Measurements from ENCODE around the gene PPP1R1C. TPM values are rescaled to one million over a fixed set of nuclear protein-coding genes. Genes with fewer than 3 reads are reported as not detected.

Gene PPP1R1C
- polyA plus RNA-seq, 4 donors: 1.5 to 3.3 (median 2.9) TPM

DNA sequence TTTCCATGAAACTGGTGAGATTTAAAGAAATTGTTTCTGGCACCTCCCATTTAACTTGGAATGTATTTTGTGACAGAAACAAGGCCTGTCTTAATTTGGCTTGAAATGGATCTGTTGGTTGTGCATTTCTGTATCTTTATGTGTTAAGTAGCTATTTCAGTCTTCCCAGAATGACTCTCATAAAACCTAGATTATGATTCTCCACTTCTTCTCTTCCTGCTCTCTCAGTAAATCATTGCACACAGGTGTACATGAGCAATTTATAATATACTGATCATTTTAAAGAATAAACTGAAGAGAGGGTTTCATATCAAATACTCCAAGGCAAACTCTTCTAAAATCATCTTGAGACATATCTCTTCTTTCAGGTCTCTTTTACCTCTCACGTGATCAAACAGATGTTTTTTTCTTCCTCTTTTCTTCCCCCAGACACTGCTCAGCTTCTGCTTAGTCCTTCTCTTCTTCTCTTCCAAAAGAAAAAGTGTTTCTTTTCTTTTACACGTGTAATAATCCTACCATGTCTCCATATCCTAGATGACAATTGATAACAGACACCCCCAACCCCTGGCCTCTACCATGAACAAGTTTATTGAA lies 112.0 kb downstream of the PPP1R1C start:
- DNase-seq (ENCODE audit: low read depth in 4 of 4, low spot score in 3 of 4): no peak

GRCh38 chr2:182098648-182099047 lies 113.0 kb downstream of the PPP1R1C start:
- DNase-seq (ENCODE audit: low read depth in 4 of 4, low spot score in 3 of 4): no peak

DNA sequence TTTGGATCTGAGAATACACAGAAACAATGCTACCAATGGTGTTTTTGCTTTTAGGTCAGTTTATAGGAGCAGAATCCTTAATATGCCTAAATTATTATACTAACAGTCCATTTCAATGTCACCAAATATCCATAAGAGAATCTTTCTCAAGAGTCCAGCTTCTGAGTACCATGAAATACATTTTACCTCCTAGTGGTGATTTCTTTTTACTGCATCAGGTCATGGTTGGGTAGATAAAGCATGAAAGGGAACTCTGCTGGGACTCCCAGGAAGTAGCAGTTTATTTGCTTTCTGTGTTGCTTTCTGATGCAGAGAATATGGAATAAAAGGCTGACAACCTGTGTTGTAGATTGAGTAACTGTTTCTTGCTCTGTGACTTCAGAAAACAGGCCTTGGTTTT lies 115.6 kb downstream of the PPP1R1C start:
- DNase-seq (ENCODE audit: low read depth in 4 of 4, low spot score in 3 of 4): no peak

DNA sequence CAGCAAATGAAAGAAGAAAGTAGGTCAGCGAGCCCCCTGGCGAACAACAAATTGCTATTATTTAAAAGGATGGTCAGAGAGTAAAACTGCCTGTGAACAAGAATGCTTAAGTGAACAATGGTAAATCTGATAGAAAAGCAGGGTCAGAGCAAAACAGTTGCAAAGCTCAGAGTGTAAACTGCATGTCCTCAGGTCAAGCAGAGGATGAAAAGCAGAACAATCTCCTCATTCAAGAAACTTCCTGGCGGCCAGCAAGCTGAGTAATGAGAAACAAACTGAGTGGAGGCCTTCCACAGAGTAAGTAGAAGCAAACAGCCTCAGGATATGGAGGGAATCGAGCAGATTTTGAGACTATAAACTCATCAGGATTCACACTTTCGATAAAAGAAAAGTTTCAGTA lies 117.9 kb downstream of the PPP1R1C start:
- DNase-seq (ENCODE audit: low read depth in 4 of 4, low spot score in 3 of 4): no peak

GRCh38 chr2:182110347-182110746 lies 124.7 kb downstream of the PPP1R1C start:
- DNase-seq (ENCODE audit: low read depth in 4 of 4, low spot score in 3 of 4): no peak

- DNase-seq (ENCODE audit: low read depth in 4 of 4, low spot score in 3 of 4): no peak
Measured at GRCh38 chr2:182113334-182113733, 127.7 kb downstream of the PPP1R1C start.

DNA sequence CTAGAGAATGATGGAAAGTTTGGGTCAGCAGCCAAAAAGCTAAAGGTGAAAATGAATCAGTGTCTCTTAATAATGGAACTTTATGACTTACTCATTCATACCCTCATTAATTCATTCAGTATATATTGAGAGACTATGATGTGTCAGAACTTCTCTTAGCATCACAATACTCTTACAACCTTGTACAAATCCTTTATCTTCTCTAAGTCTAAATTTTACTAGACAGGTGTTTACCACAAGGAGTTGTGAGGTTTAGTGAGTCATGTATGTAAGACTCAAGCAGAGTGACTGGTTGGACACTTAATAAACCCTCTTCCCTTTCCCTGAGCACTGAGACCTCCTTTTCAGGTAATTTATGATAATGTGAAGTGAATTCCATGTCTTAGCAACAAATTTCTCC lies 129.6 kb downstream of the PPP1R1C start:
- no peak for DNase-seq (ENCODE audit: low read depth in 4 of 4, low spot score in 3 of 4)

- DNase-seq (ENCODE audit: low read depth in 4 of 4, low spot score in 3 of 4): no peak
Measured at GRCh38 chr2:182116774-182117173, 131.1 kb downstream of the PPP1R1C start.

- no peak for DNase-seq (ENCODE audit: low read depth in 4 of 4, low spot score in 3 of 4)
Measured at GRCh38 chr2:182117196-182117595, 131.5 kb downstream of the PPP1R1C start.

DNA sequence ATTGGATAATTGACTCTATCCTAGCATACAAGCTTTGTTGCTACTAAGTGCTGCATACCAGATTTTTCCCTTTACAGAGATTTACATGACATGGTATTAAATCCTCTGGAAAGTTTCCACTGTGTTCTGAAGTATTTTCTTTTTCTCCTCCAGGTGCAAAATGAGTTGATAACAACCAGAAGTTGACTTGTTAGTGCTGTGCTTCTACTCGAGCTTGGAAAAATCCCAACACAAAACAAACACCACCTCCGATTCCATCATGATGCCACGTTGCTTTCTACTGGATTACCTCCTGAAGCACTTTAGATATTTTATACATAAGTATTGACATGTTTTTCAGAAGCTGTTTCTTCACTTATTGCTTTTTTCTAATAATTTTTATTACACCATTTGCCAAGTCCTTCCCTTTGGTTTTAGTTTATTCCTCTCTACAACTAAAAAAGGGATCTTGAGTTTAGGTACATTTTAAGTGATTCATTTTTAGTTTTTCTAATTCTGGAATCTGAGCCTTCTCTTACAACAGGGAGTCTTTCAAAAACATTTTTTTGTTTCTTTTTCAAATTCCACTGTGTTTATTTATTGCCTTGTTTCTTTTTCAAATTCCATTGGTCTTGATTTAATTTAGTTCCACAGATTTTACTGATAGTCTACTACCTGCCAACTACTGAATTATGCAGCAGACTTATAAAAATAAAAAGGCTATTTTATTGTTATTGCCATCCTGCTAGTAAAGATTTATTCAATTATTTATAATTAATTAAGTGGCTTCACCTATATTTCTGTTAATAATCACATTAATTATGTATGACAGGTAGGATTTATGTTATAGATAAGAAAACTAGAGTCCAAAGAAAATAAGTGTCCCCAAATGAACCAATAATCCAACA lies 143.4 kb downstream of the PPP1R1C start:
- peak in 1 of 4 donors; percentile 29 for DNase-seq (ENCODE audit: low read depth in 4 of 4, low spot score in 3 of 4)

- DNase-seq (ENCODE audit: low read depth in 4 of 4, low spot score in 3 of 4): no peak
Measured at GRCh38 chr2:182132605-182133004, 147.0 kb downstream of the PPP1R1C start.

DNA sequence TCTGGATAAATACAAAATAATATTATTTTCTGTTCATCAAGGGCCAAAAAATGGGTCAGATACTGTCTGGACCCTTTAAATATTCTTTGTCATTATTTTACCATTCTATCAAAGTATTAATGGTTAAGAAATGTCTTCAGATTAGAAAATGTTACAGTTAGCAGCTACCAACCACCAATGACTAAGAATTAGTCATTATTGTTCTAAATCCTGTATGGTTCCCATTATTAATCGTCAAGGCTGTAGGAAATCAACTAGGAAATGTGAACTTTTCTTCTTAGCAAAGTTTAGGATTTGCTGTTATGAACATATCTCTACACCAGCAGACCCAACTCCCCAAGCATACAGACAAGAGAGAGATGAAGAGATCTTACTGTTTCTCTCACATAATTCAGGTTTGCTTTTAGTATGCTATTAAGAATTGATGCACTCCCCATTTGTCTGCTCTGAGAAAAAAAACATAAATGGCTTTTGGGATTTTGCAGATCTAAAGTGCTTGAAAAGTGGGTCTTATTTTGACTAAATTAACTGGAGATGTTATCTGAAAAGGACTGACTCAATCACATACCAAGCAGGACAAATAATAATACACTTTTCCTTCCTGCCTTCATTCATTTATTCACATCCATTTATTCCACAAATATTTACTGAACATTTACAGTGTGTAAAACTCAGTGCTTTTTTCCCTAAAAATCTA lies 147.7 kb downstream of the PPP1R1C start:
- DNase-seq (ENCODE audit: low read depth in 4 of 4, low spot score in 3 of 4): no peak

DNA sequence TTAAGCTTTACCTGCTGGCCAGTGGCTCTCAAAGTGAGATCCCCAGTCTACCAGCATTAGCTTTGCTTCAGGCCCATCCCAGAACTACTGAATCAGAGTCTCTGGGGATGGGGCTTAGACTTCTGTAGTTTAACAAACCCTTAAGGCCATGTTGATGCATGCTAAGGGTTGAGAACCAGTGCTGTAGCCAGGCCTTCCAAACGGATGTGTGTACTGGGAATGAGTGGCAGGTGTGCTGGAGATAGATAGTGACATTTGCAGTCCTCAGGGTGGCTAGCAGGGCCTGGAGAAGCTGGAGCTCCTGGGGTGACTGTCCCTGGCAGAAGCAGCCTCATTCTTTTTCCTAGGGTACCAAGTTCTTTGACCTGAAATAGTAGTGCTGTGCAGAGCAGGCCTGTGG lies 148.5 kb downstream of the PPP1R1C start:
- no peak for DNase-seq (ENCODE audit: low read depth in 4 of 4, low spot score in 3 of 4)

GRCh38 chr2:182142062-182142461 lies 156.4 kb downstream of the PPP1R1C start:
- DNase-seq (ENCODE audit: low read depth in 4 of 4, low spot score in 3 of 4): no peak

DNA sequence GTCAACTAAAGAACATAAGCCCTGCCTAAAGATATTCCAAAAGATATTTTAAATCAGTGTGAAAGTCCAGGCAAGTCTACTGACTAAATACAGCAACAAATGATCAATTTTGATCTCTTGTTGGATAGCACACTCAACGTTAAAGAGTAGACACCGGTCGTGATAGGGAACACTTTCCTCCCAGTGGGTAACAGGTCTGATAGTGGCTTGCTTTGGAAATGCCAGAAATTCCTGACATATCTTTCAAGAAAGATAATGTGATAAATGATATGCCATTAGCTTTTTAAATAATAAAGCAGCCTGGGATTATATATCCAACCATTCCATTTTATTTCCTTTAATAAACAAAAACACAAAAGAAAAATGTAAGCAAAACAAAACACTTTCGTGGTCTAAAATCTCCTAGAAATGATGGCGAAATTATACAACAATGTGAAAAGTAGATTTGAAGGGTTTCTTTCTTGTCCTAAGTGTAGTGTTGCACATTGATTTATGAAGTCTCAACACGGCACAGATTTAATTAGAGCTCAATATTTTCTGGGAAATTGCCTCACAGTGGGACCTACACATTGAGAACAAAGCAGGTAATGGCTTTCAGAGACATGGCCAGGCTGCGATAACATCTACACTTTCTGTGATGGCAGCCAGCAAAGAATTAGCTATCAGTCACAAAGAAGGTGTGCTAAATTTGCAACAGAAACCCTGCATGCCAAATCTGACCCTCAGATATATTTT lies 158.6 kb downstream of the PPP1R1C start:
- no peak for DNase-seq (ENCODE audit: low read depth in 4 of 4, low spot score in 3 of 4)

- no peak for DNase-seq (ENCODE audit: low read depth in 4 of 4, low spot score in 3 of 4)
Measured at GRCh38 chr2:182144776-182145165, 159.1 kb downstream of the PPP1R1C start.

DNA sequence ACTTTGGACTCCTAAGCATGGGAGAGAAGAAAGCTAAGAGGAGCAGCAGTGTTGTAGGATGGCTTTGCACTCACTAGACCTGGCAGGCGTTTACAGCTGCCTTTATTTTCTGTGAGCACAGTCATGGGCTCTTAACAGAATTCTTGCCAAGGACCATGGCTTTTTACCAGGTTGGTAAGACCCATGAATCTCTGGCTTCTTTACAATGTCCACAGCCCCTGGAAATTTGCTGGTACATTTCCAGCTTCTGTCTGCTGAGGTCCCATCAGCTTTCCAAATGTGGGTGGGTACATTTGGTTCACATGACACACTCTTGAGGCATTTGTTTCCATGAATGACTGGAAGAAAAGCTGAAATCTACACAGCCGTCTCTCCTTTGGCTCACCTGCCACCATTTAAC lies 162.7 kb downstream of the PPP1R1C start:
- DNase-seq (ENCODE audit: low read depth in 4 of 4, low spot score in 3 of 4): no peak

GRCh38 chr2:182163878-182164277 lies 178.2 kb downstream of the PPP1R1C start:
- no peak for DNase-seq (ENCODE audit: low read depth in 4 of 4, low spot score in 3 of 4)

GRCh38 chr2:182164686-182165085 lies 179.0 kb downstream of the PPP1R1C start:
- no peak for DNase-seq (ENCODE audit: low read depth in 4 of 4, low spot score in 3 of 4)

GRCh38 chr2:182165202-182165601 lies 179.5 kb downstream of the PPP1R1C start:
- DNase-seq (ENCODE audit: low read depth in 4 of 4, low spot score in 3 of 4): no peak

- peak in 1 of 4 donors; percentile 11 for DNase-seq (ENCODE audit: low read depth in 4 of 4, low spot score in 3 of 4)
Measured at GRCh38 chr2:182166406-182166805, 180.8 kb downstream of the PPP1R1C start.
